ENCODE results near the gene KCNG2. TPM values are rescaled to one million over a fixed set of nuclear protein-coding genes. Genes with fewer than 3 reads are reported as not detected.

KCNG2 gene
- total RNA-seq, 1 donor from 2014 or later: not detected

GRCh38 chr18:79914614-79915160 lies 116.9 kb downstream of the KCNG2 start:
- no peak for TF ChIP-seq CTCF (conservative IDR thresholded peaks at IDR 0.05)
- H3K27ac Mint-ChIP-seq (ENCODE audit: unreplicated experiment): no peak overlapping the region
- no peaks in the 10 kb centered on the region for H3K9me3 Mint-ChIP-seq
- H3K36me3 Mint-ChIP-seq (ENCODE audit: low read depth): peaks cover 30% of the 10 kb centered on the region
- no peak for DNase-seq (ENCODE audit: low read depth, low spot score)
- H3K4me3 Mint-ChIP-seq: no peak overlapping the region
- peaks cover 4% of the 10 kb centered on the region for H3K4me1 Mint-ChIP-seq
- H3K27me3 Mint-ChIP-seq (ENCODE audit: low read depth): no peaks in the 10 kb centered on the region

- H3K27me3 Mint-ChIP-seq (ENCODE audit: low read depth): no peaks in the 10 kb centered on the region
- H3K36me3 Mint-ChIP-seq (ENCODE audit: low read depth): peaks cover 30% of the 10 kb centered on the region
- H3K4me3 Mint-ChIP-seq: no peak overlapping the region
- no peaks in the 10 kb centered on the region for H3K9me3 Mint-ChIP-seq
- TF ChIP-seq CTCF (conservative IDR thresholded peaks at IDR 0.05): no peak
- peaks cover 4% of the 10 kb centered on the region for H3K4me1 Mint-ChIP-seq
- H3K27ac Mint-ChIP-seq (ENCODE audit: unreplicated experiment): no peak overlapping the region
- no peak for DNase-seq (ENCODE audit: low read depth, low spot score)
Measured at GRCh38 chr18:79915161-79916127, 117.7 kb downstream of the KCNG2 start.

- TF ChIP-seq CTCF (conservative IDR thresholded peaks at IDR 0.05): no peak
- no peak for DNase-seq (ENCODE audit: low read depth, low spot score)
- H3K4me1 Mint-ChIP-seq: peaks cover 4% of the 10 kb centered on the region
- H3K36me3 Mint-ChIP-seq (ENCODE audit: low read depth): peaks cover 30% of the 10 kb centered on the region
- H3K4me3 Mint-ChIP-seq: no peak overlapping the region
- no peaks in the 10 kb centered on the region for H3K27me3 Mint-ChIP-seq (ENCODE audit: low read depth)
- no peak overlapping the region for H3K27ac Mint-ChIP-seq (ENCODE audit: unreplicated experiment)
- no peaks in the 10 kb centered on the region for H3K9me3 Mint-ChIP-seq
Measured at GRCh38 chr18:79916128-79916494, 118.4 kb downstream of the KCNG2 start.

- Mint-ChIP-seq H3K4me3 (no peak overlapping the region), H3K36me3 (ENCODE audit: low read depth) (peaks cover 30% of the 10 kb centered on the region), H3K27ac (ENCODE audit: unreplicated experiment) (no peak overlapping the region), H3K9me3 (no peaks in the 10 kb centered on the region), H3K4me1 (peaks cover 4% of the 10 kb centered on the region), H3K27me3 (ENCODE audit: low read depth) (no peaks in the 10 kb centered on the region)
- no peak for TF ChIP-seq CTCF (conservative IDR thresholded peaks at IDR 0.05)
- DNase-seq (ENCODE audit: low read depth, low spot score): no peak
Measured at GRCh38 chr18:79916546-79917168, 118.9 kb downstream of the KCNG2 start.

GRCh38 chr18:79917169-79917852 lies 119.6 kb downstream of the KCNG2 start:
- no peaks in the 10 kb centered on the region for H3K27me3 Mint-ChIP-seq (ENCODE audit: low read depth)
- H3K9me3 Mint-ChIP-seq: no peaks in the 10 kb centered on the region
- no peak for DNase-seq (ENCODE audit: low read depth, low spot score)
- H3K27ac Mint-ChIP-seq (ENCODE audit: unreplicated experiment): no peak overlapping the region
- peaks cover 26% of the 10 kb centered on the region for H3K36me3 Mint-ChIP-seq (ENCODE audit: low read depth)
- no peak overlapping the region for H3K4me3 Mint-ChIP-seq
- H3K4me1 Mint-ChIP-seq: peaks cover 4% of the 10 kb centered on the region
- no peak for TF ChIP-seq CTCF (conservative IDR thresholded peaks at IDR 0.05)
